Measurements from ENCODE around the gene ARHGEF19. TPM values are rescaled to one million over a fixed set of nuclear protein-coding genes. Genes with fewer than 3 reads are reported as not detected.

The ARHGEF19 gene
- 12.7 and 13.8 TPM in 2 replicates for total RNA-seq

DNA sequence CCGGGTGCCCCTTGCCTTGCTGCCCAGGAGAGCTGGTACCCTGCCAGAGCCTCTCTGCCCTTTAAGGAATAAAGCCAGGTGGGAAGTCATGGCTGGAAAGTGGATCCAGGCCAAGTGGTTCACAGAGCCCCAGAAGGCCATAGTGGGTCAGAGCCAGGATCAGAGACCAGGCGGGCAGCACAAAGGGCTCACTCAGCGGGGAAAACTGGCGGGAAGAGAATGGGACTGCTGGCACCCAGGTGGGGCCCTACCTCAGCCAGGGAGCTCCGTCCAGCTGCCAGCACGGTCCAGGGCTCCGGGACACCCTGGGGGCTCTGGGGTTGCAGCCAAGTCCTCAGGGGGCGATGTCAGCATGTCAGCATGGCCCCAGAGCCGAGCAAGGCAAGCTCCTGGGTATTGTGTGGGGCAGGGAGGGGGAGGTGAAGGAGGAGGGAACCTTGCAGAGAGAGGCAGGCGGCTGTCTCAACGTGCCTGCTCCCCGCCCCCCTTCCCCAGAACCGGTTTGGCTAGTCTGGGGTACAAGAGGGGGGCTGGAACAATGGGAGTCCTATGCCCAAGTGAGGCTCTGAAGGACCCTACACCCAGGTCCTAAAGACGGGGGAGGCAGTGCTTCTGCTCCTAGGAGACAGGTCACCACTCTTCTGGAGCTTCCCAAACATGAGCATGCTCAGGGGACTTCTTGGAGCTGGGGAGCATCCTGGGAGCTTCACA, at the start of gene ARHGEF19:
TSS of gene ARHGEF19 (minus strand) at position 402 of the 711 bp plus-strand sequence. CDS start 3,598 bp downstream, outside the sequence.

GRCh38 chr1:16236511-16237342, 24.3 kb upstream of the ARHGEF19 start, which contains the start of gene CPLANE2:
Gene CPLANE2 (minus strand): TSS chr1:16237183. CDS start chr1:16236742, 441 bp downstream.

GRCh38 chr1:16155537-16156410, 56.7 kb downstream of the ARHGEF19 start, which contains the start of gene EPHA2:
Gene EPHA2 (minus strand): TSS chr1:16156069. CDS start chr1:16155932, 137 bp downstream.

Small RNA genes within 50 kb of the gene (small RNA-seq; reads per million reads assigned to genes)
- gene MT1XP1 = not detected

Other genes starting within 250 kb of the ARHGEF19 start
- gene ZBTB17, start 236.6 kb downstream of the ARHGEF19 start, total RNA-seq = 16.6 and 19.3 TPM in 2 replicates
- not detected in 2 replicates for gene SRARP, start 208.4 kb downstream of the ARHGEF19 start, total RNA-seq
- 13.2 and 19.6 TPM in 2 replicates for gene HSPB7, start 194.6 kb downstream of the ARHGEF19 start, total RNA-seq
- gene CLCNKA, start 190.6 kb downstream of the ARHGEF19 start, total RNA-seq = not detected in 2 replicates
- 0.54 and 0.78 TPM in 2 replicates for gene CLCNKB, start 168.9 kb downstream of the ARHGEF19 start, total RNA-seq
- gene FAM131C, start 139.0 kb downstream of the ARHGEF19 start, total RNA-seq = 0.26 TPM in 1 of 2 replicates, not detected in the other
- gene EPHA2, start 56.6 kb downstream of the ARHGEF19 start, total RNA-seq = 9.8 and 21.7 TPM in 2 replicates
- 7.8 and 8.2 TPM in 2 replicates for gene CPLANE2, start 24.5 kb upstream of the ARHGEF19 start, total RNA-seq
- gene FBXO42, start 139.8 kb upstream of the ARHGEF19 start, total RNA-seq = 20.6 and 22.5 TPM in 2 replicates
- gene SZRD1, start 154.6 kb upstream of the ARHGEF19 start, total RNA-seq = 70.9 and 79.7 TPM in 2 replicates
- not detected in 2 replicates for gene SPATA21, start 224.8 kb upstream of the ARHGEF19 start, total RNA-seq
- 66.2 and 67.0 TPM in 2 replicates for gene NECAP2, start 228.1 kb upstream of the ARHGEF19 start, total RNA-seq